Measurements from ENCODE around the gene ZBTB7A.

ZBTB7A gene

DNA sequence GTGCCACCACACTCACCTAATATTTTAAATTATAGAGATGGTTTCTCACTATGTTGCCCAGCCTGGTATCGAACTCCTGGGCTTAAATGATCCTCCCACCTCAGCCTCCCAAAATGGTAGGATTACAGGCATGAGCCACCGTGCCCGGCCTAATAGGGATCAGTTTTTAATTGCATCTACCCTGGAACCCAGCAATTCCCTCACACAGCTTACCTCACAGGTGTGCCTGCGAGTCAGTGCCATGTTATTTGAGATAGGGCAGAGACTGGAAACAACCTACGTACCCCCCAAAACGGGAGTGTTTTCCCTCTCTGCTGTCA lies 42.9 kb upstream of the ZBTB7A start:
- H3K4me3 ChIP-seq (ENCODE audit: low read depth, low read length) = no peak overlapping the region
- DNase-seq (ENCODE audit: low read depth) = no peak
- TF ChIP-seq, protein P1, sequence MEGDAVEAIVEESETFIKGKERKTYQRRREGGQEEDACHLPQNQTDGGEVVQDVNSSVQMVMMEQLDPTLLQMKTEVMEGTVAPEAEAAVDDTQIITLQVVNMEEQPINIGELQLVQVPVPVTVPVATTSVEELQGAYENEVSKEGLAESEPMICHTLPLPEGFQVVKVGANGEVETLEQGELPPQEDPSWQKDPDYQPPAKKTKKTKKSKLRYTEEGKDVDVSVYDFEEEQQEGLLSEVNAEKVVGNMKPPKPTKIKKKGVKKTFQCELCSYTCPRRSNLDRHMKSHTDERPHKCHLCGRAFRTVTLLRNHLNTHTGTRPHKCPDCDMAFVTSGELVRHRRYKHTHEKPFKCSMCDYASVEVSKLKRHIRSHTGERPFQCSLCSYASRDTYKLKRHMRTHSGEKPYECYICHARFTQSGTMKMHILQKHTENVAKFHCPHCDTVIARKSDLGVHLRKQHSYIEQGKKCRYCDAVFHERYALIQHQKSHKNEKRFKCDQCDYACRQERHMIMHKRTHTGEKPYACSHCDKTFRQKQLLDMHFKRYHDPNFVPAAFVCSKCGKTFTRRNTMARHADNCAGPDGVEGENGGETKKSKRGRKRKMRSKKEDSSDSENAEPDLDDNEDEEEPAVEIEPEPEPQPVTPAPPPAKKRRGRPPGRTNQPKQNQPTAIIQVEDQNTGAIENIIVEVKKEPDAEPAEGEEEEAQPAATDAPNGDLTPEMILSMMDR (IDR thresholded peaks at IDR 0.05; ENCODE audit: low read depth, low read length, missing control alignments) = no peak
- in situ Hi-C loops (cut with HindIII; ENCODE audit: low sequenced_read_pairs) = no loop called here

DNA sequence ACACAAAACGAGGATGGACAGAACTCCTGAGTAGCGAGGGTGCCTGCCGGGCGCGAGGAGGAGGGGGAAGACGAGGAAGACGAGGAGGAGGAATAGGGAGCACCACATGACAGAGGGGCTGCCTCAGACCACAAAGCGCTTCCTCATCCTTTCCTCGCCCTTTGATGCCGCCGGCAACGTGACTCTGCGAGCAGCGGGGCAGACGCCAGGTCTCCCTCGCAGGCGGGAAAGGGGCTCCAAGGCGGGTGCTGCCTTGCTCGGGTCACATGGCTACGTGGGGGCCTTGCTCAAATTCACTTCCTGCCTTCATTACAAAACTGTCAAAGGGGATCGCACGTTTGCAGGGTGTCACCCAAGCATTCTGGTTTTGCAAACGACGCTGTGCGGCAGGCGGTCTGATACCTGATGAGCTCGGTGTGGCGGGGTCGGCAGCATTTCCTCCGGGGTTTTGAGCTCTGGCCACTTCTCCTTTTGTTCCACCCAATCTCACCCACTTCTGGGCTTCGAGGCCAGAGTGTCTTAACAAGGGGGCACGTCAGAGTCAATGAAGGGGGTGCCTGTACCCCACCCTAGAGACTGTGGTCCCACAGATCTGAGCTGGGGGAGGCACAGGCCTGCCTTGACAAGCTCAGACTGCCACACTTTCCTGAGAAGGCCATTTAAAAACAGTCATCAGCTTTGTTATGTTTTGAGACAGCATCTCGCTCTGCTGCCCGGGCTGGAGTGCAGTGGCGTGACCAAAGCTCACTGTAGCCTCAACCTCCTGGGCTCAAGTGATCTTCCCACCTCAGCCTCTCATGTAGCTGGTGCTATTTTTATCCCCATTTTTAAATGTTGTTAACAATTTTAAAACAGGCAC lies 42.3 kb upstream of the ZBTB7A start:
- TF ChIP-seq, protein P1 (IDR thresholded peaks at IDR 0.05; ENCODE audit: low read depth, low read length, missing control alignments) = no peak
- in situ Hi-C loops (cut with HindIII; ENCODE audit: low sequenced_read_pairs) = no loop called here
- no peak for DNase-seq (ENCODE audit: low read depth)
- H3K4me3 ChIP-seq (ENCODE audit: low read depth, low read length) = no peak overlapping the region

DNA sequence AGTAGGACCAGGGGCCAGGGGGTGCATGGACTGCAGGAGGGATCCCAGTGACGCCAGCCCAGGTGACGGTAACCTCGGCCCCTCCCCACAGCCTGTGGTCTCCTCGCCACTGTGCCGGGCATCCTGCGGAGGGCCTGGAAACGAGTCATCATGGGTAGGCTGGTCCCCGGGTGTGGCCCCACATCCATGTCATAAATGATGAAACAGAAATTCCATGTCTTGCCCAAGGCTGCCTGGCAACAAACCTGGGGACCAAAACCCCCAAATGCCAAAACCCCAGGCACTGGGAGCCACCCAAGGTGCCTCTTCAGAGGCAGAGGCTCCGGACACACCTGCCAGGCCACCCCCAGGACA lies 36.4 kb upstream of the ZBTB7A start:
- in situ Hi-C loops (cut with HindIII; ENCODE audit: low sequenced_read_pairs) = no loop called here
- DNase-seq (ENCODE audit: low read depth) = no peak
- no peak overlapping the region for H3K4me3 ChIP-seq (ENCODE audit: low read depth, low read length)
- TF ChIP-seq, protein P1 (IDR thresholded peaks at IDR 0.05; ENCODE audit: low read depth, low read length, missing control alignments) = no peak

DNA sequence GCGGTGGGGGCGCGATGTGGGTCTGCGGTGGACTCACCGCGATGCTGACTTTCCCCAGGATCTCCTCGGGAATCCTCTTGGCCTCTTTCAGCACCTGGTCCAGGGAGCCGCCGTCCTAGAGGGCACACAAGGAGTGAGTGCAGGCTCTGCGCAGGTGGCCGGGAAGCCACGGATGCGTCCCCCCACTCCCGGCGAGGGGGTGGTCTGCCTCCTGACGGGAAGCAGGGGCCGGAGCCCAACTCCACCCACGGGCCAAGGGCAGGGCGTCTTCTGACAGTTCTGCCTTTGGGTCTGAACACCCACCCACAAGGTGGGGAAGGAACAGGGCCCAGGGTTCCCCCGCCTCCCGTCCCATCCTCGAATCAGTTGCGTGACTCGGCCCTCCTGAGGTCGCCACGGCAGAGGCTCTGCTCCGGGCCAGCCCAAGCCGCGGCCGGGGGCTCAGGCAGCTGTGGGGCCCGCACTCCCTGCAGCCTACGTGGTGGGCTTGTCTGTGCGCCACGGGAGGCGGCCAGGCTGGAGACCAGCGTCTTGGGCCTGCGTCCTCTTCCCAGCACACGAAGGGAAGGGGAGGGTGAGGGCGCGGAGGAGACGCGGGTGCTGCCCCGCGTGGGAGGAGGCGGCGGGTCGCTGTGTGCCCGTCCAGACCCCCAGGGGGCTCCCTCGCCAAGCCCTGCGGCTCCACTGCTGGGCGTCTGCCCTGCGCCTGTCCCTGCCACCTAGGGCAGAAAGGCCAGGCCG lies 35.8 kb upstream of the ZBTB7A start:
- no peak overlapping the region for H3K4me3 ChIP-seq (ENCODE audit: low read depth, low read length)
- no peak for DNase-seq (ENCODE audit: low read depth)
- in situ Hi-C loops (cut with HindIII; ENCODE audit: low sequenced_read_pairs) = no loop called here
- TF ChIP-seq, protein P1 (IDR thresholded peaks at IDR 0.05; ENCODE audit: low read depth, low read length, missing control alignments) = no peak

DNA sequence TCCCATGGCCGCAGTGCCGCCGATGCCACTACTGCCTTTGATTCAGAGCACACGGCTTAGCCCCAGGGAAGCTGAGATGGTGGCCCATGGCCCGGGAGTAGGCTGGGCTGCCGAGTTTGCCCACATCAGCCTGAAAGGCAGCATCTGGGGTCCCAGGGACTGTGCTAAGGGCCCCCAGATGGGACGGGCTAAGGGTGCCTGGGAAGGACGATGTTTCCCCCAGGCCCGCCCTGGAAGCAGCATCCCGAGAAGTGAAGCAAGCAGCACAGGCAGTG lies 34.7 kb upstream of the ZBTB7A start:
- in situ Hi-C loops (cut with HindIII; ENCODE audit: low sequenced_read_pairs) = no loop called here
- no peak for DNase-seq (ENCODE audit: low read depth)
- TF ChIP-seq, protein P1 (IDR thresholded peaks at IDR 0.05; ENCODE audit: low read depth, low read length, missing control alignments) = no peak
- H3K4me3 ChIP-seq (ENCODE audit: low read depth, low read length) = no peak overlapping the region

DNA sequence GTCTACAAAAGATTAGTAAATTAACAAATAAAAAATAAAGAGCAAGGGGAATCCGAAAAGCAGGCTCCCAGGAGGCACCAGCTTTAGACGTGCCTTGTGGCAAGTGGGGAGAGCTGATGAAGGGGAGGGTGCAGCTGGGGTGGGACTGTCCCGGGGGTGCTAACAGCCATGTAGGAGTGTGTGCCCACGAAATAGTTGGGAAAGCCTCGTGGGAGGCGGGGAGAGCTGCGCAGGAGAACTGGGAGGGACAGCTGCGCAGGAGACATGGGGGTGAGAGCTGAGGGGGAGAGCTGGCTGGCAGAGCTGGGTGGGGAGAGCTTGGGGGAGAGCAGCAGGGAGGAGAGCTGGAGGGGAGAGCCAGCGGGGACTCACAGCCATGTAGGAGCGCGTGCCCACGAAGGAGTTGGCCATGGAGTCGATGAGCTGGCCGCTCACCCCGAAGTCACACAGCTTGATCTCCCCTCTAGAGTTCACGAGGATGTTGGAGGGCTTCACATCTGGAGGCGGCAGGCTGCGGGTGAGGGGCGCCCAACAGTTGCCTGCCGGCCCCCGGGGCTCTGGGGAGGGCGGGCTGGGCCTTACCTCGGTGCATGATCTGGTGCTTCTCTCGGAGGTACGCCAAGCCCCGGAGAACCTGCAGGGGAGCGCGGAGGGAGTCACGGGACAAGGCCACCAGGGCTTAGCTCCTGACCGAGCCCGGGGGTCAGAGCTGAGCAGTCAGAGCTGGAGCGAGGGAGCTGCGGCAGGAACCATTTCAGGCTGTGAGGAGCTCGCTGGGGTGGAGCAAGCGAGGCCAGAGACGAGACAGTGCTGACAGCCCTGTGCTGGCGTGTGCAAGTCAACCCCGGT lies 34.2 kb upstream of the ZBTB7A start:
- TF ChIP-seq, protein P1 (IDR thresholded peaks at IDR 0.05; ENCODE audit: low read depth, low read length, missing control alignments) = no peak
- DNase-seq (ENCODE audit: low read depth) = no peak
- in situ Hi-C loops (cut with HindIII; ENCODE audit: low sequenced_read_pairs) = no loop called here
- H3K4me3 ChIP-seq (ENCODE audit: low read depth, low read length) = no peak overlapping the region
